ENCODE measurements around the gene GDPD5.

Gene GDPD5

GRCh38 chr11:75525433-75526191, at the start of gene GDPD5:
GDPD5 (minus strand) TSS chr11:75525941; CDS start chr11:75477735, 48,206 bp downstream.
- no peak for DNase-seq (ENCODE audit: low read depth, low spot score)

GRCh38 chr11:75574698-75575602, 49.2 kb upstream of the GDPD5 start:
- DNase-seq (ENCODE audit: low read depth, low spot score): no peak

GRCh38 chr11:75572744-75573143, 47.0 kb upstream of the GDPD5 start:
- no peak for DNase-seq (ENCODE audit: low read depth, low spot score)

GRCh38 chr11:75571625-75572024, 45.9 kb upstream of the GDPD5 start:
- DNase-seq (ENCODE audit: low read depth, low spot score): no peak

GRCh38 chr11:75570559-75571139, 44.9 kb upstream of the GDPD5 start:
- DNase-seq (ENCODE audit: low read depth, low spot score): no peak

GRCh38 chr11:75568616-75569219, 43.0 kb upstream of the GDPD5 start:
- DNase-seq (ENCODE audit: low read depth, low spot score): no peak

- DNase-seq (ENCODE audit: low read depth, low spot score): no peak
Measured at GRCh38 chr11:75567971-75568370, 42.2 kb upstream of the GDPD5 start.

GRCh38 chr11:75566763-75567279, 41.1 kb upstream of the GDPD5 start:
- DNase-seq (ENCODE audit: low read depth, low spot score): no peak

- DNase-seq (ENCODE audit: low read depth, low spot score): no peak
Measured at GRCh38 chr11:75565916-75566762, 40.4 kb upstream of the GDPD5 start.

GRCh38 chr11:75565221-75565814, 39.6 kb upstream of the GDPD5 start:
- no peak for DNase-seq (ENCODE audit: low read depth, low spot score)

GRCh38 chr11:75563978-75564552, 38.3 kb upstream of the GDPD5 start:
- no peak for DNase-seq (ENCODE audit: low read depth, low spot score)

GRCh38 chr11:75563501-75563977, 37.8 kb upstream of the GDPD5 start:
- DNase-seq (ENCODE audit: low read depth, low spot score): no peak

GRCh38 chr11:75562836-75563484, 37.2 kb upstream of the GDPD5 start:
- no peak for DNase-seq (ENCODE audit: low read depth, low spot score)

GRCh38 chr11:75562048-75562835, 36.5 kb upstream of the GDPD5 start, which contains the start of gene SERPINH1:
SERPINH1 (plus strand) TSS chr11:75562253; CDS start chr11:75566350, 4,097 bp downstream.
- DNase-seq (ENCODE audit: low read depth, low spot score): no peak

GRCh38 chr11:75561426-75562047, 35.8 kb upstream of the GDPD5 start:
- DNase-seq (ENCODE audit: low read depth, low spot score): no peak

- no peak for DNase-seq (ENCODE audit: low read depth, low spot score)
Measured at GRCh38 chr11:75560644-75561043, 34.9 kb upstream of the GDPD5 start.

GRCh38 chr11:75558939-75559843, 33.5 kb upstream of the GDPD5 start:
- no peak for DNase-seq (ENCODE audit: low read depth, low spot score)
